Measurements from ENCODE around the gene GLB1L3.
"Not testable (repeated sequence)": the region's sequence is repeated elsewhere in the genome, so short reads cannot be mapped to it uniquely, and the experiment has no call there.

GLB1L3 gene

DNA sequence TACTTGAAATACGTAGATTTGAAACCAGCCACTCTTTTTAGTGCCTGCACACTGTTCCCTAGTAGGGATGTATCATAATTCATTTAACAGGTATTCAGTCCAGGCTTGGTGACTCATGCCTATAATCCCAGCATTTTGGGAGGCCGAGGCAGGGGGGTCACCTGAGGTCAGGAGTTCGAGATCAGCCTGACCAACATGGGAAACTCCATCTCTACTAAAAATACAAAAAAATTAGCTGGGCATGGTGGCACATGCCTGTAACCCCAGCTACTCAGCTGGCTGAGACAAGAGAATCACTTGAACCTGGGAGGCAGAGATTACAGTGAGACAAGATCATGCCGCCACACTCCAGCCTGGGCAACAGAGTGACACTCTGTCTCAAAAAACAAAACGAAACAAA is 8.2 kb downstream of the GLB1L3 start:
- H3K27me3 ChIP-seq (ENCODE audit: control insufficient read depth, insufficient read depth, low read length); H3K36me3 ChIP-seq (ENCODE audit: control insufficient read depth, insufficient read depth, low read length); H3K4me1 ChIP-seq (ENCODE audit: control insufficient read depth, insufficient read depth, low read length); H3K9ac ChIP-seq (ENCODE audit: low read length); H3K27ac ChIP-seq (ENCODE audit: low read depth, low read length); H3K4me3 ChIP-seq (ENCODE audit: low read length): not testable (repeated sequence)

DNA sequence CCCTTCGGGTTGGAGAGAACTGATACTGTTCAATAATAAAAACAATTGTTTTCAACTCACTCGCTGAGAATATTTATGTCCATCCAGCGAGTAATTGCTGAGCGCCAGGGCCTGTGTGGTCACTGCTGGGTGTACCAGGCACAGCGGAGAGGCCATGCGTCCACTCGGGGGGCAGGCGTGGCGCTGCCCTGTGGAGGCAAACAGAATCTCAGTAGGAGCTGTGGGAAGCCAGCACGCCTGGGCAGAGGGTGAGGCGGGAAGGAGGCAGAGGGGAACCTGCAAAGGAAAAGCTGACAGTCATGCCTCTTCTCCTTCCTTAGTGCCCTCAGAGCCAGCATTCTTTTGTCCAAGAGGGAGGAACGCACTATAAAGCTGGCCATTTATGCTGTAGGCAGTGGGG is 11.4 kb downstream of the GLB1L3 start:
- Histone ChIP-seq H3K4me3 (ENCODE audit: low read length) (no peak overlapping the region), H3K4me1 (ENCODE audit: control insufficient read depth, insufficient read depth, low read length) (no peaks in the 10 kb centered on the region), H3K27ac (ENCODE audit: low read depth, low read length) (no peak overlapping the region), H3K36me3 (ENCODE audit: control insufficient read depth, insufficient read depth, low read length) (no peaks in the 10 kb centered on the region), H3K9ac (ENCODE audit: low read length) (no peak overlapping the region), H3K27me3 (ENCODE audit: control insufficient read depth, insufficient read depth, low read length) (no peaks in the 10 kb centered on the region)

DNA sequence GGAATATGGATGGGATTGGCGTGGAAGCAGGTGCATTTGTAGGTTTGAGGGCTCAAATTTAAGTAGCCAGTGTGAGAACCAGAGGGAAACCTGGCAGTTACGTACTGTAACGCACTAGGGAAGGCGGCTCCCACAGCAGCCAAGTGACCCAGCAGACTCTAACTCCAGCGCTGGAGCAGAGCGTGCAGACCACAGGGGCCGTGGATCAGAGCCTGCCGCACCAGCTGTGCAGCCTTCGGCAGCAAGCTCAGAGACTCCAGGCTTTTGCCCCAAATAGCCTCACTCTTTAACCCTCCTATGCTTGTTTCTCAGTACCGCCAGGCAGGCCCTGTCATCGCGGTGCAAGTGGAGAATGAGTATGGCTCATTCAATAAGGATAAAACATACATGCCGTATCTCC is 12.3 kb downstream of the GLB1L3 start:
- Histone ChIP-seq H3K4me3 (ENCODE audit: low read length) (no peak overlapping the region), H3K4me1 (ENCODE audit: control insufficient read depth, insufficient read depth, low read length) (no peaks in the 10 kb centered on the region), H3K36me3 (ENCODE audit: control insufficient read depth, insufficient read depth, low read length) (no peaks in the 10 kb centered on the region), H3K27me3 (ENCODE audit: control insufficient read depth, insufficient read depth, low read length) (no peaks in the 10 kb centered on the region), H3K9ac (ENCODE audit: low read length) (no peak overlapping the region), H3K27ac (ENCODE audit: low read depth, low read length) (no peak overlapping the region)

DNA sequence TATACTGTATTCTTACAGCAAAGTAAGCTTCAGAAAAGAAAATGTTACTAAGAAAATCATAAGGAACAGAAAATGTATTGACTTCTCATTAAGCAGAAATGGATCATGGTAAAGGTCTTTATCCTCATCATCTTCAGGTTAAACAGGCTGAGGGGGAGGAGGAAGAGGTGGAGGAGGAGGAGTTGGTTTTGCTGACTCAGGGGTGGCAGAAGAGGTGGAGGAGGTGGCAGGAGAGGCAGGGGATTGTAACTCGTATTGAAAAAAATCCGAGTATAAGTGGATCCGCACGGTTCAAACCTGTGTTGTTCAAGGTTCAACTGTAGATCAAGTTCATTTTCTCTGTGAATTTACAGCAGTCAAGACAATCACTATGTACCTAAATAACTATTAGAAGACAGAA is 13.0 kb downstream of the GLB1L3 start:
- H3K9ac ChIP-seq (ENCODE audit: low read length) = no peak overlapping the region
- H3K27me3 ChIP-seq (ENCODE audit: control insufficient read depth, insufficient read depth, low read length) = no peaks in the 10 kb centered on the region
- no peaks in the 10 kb centered on the region for H3K4me1 ChIP-seq (ENCODE audit: control insufficient read depth, insufficient read depth, low read length)
- H3K27ac ChIP-seq (ENCODE audit: low read depth, low read length) = no peak overlapping the region
- no peak overlapping the region for H3K4me3 ChIP-seq (ENCODE audit: low read length)
- H3K36me3 ChIP-seq (ENCODE audit: control insufficient read depth, insufficient read depth, low read length) = no peaks in the 10 kb centered on the region

DNA sequence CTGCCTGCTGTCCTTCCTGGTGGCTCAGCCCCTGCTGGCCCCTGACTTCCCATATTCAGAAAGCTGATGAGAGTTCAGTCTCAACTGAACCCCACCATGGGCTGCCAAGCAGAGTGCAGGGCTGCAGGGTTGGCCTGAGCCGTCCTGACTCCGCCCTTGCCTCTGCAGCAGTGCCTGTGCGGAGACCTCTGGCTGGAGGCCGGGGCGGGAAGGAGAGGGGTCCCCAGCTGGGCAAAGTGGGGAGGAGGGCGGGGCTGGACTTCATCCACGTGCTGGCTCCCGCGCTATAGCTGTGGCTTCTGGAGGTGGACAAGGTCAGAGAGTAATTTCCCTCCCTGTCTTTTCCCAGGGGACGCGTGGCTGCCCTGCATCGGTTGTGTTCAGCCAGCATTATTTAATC is 13.6 kb downstream of the GLB1L3 start:
- H3K27ac ChIP-seq (ENCODE audit: low read depth, low read length) = no peak overlapping the region
- no peaks in the 10 kb centered on the region for H3K27me3 ChIP-seq (ENCODE audit: control insufficient read depth, insufficient read depth, low read length)
- H3K4me1 ChIP-seq (ENCODE audit: control insufficient read depth, insufficient read depth, low read length) = no peaks in the 10 kb centered on the region
- no peak overlapping the region for H3K4me3 ChIP-seq (ENCODE audit: low read length)
- H3K9ac ChIP-seq (ENCODE audit: low read length) = no peak overlapping the region
- H3K36me3 ChIP-seq (ENCODE audit: control insufficient read depth, insufficient read depth, low read length) = no peaks in the 10 kb centered on the region

DNA sequence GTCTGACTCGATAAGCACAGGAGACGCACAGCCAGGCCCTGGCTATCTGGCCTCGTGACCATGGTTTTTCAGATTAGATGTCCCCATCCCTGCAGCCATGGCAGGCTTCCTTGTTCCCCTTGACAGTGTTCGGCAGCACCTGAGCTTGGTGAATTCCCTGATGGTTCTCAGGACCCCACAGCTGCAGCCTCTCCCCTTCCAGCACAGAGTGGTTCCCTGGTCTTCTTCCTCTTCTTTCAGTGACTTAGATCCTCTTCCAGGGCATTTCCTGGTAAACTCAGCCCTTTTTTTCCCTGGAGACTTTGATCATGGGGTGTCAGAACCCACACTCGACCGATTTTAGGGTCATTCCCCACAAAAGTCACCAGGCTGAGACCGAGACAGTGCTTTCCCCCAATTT is 14.5 kb downstream of the GLB1L3 start:
- Histone ChIP-seq H3K27me3 (ENCODE audit: control insufficient read depth, insufficient read depth, low read length) (no peaks in the 10 kb centered on the region), H3K9ac (ENCODE audit: low read length) (no peak overlapping the region), H3K27ac (ENCODE audit: low read depth, low read length) (no peak overlapping the region), H3K4me3 (ENCODE audit: low read length) (no peak overlapping the region), H3K36me3 (ENCODE audit: control insufficient read depth, insufficient read depth, low read length) (no peaks in the 10 kb centered on the region), H3K4me1 (ENCODE audit: control insufficient read depth, insufficient read depth, low read length) (no peaks in the 10 kb centered on the region)

DNA sequence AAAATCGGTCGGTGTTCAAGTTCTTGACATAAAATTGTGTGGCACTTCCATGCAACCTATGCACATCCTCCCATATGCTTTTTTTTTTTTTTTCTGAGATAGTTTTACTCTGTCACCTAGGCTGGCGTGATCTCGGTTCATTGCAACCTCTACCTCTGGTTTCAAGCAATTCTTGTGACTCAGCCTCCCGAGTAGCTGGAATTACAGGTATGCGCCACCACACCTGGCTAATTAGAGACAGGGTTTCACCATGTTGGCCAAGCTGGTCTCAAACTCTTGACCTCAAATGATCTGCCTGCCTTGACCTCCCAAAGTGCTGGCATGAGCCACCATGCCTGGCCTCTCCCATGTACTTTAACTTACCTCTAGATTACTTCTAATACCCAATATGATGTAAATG is 15.0 kb downstream of the GLB1L3 start:
- Histone ChIP-seq H3K36me3 (ENCODE audit: control insufficient read depth, insufficient read depth, low read length) (no peaks in the 10 kb centered on the region), H3K4me1 (ENCODE audit: control insufficient read depth, insufficient read depth, low read length) (no peaks in the 10 kb centered on the region), H3K27ac (ENCODE audit: low read depth, low read length) (no peak overlapping the region), H3K27me3 (ENCODE audit: control insufficient read depth, insufficient read depth, low read length) (no peaks in the 10 kb centered on the region), H3K9ac (ENCODE audit: low read length) (no peak overlapping the region), H3K4me3 (ENCODE audit: low read length) (no peak overlapping the region)

DNA sequence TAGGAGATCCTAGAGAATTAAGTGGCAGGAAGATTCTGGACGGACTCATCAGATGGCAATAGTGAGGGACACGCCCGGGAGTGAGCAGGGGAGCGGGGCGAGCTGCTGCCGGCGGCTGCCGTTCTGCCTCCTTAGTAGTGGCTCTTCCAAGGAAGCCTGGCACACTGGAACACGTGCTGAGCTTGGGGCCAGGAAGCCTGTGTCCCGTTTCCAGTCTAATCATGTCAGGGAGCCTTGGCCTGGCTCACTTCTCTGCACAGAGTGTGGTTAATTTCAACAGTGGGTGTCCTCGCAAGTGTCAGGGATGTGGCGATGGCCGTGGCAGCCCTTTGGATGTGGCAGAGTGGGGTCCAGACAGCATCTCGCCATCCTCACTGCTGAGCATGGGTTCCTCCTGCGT is 16.5 kb downstream of the GLB1L3 start:
- no peaks in the 10 kb centered on the region for H3K27me3 ChIP-seq (ENCODE audit: control insufficient read depth, insufficient read depth, low read length)
- no peak overlapping the region for H3K27ac ChIP-seq (ENCODE audit: low read depth, low read length)
- no peak overlapping the region for H3K9ac ChIP-seq (ENCODE audit: low read length)
- H3K4me1 ChIP-seq (ENCODE audit: control insufficient read depth, insufficient read depth, low read length) = no peaks in the 10 kb centered on the region
- no peak overlapping the region for H3K4me3 ChIP-seq (ENCODE audit: low read length)
- H3K36me3 ChIP-seq (ENCODE audit: control insufficient read depth, insufficient read depth, low read length) = no peaks in the 10 kb centered on the region

DNA sequence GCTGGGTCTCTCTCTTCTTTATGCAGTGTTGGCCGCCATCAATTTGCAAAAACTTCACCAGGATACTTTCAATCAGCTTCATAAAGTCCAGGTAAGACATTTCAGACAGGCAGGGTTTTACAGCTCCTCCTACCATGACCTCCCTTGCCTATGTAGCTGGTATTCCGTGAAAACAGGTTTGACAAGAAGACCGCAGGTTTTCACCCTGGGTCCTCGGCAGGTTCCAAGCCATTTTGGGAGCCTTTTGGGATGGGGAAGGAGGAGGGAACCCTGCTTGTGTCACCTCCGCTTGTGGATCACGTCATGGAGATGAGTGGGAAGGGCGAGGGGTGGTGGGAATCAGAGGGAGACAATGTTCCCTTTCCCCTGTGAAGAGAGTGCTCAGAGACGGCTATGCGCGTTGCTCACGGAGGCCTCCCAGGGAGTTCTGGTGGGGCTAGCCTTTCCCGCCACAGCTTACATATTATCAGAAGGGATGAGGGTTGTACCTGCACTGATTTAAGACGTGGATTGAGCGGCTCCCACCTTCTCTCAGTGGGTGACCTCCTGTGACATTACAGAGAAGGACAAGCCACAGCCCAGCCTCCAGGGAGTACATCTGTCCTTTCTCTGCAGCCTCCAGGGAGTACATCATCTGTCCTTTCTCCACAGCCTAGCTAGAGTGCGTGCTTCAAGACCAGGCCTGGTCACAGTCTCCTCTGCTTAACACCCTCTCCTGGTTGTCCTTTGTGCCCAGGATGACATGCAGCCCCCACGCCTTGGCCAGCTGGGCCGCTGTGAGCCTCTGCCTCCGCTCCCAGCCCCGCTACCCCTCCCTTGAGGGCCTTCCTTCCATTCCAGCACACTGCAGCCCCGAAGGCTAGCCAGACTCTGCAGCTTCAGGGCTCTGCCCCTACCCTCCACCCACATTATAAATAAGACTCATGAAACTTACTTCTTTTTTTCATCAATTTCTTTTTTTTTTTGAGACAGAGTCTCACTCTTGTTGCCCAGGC is 17.2 kb downstream of the GLB1L3 start:
- no peaks in the 10 kb centered on the region for H3K36me3 ChIP-seq (ENCODE audit: control insufficient read depth, insufficient read depth, low read length)
- H3K4me3 ChIP-seq (ENCODE audit: low read length) = no peak overlapping the region
- no peak overlapping the region for H3K9ac ChIP-seq (ENCODE audit: low read length)
- H3K4me1 ChIP-seq (ENCODE audit: control insufficient read depth, insufficient read depth, low read length) = no peaks in the 10 kb centered on the region
- H3K27me3 ChIP-seq (ENCODE audit: control insufficient read depth, insufficient read depth, low read length) = no peaks in the 10 kb centered on the region
- H3K27ac ChIP-seq (ENCODE audit: low read depth, low read length) = no peak overlapping the region

DNA sequence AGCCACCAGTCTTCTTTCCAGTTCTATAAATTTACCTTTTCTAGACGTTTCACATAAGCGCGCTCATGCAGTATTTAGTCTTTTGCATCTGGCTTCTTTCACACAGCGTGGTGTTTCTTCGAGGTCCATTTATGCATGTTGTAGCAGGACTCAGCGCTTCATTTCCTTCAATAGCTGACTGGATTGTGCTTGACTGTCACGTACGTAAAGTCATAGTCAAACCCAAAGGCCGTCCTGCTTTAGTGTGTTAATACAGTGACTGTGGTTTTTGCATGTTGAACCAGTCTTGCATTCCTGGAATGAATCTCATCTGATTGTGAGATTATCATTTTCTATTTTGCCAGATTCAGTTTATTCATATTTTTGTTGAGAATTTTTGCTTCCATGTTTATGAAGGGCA is 18.5 kb downstream of the GLB1L3 start:
- Histone ChIP-seq H3K36me3 (ENCODE audit: control insufficient read depth, insufficient read depth, low read length) (no peaks in the 10 kb centered on the region), H3K27ac (ENCODE audit: low read depth, low read length) (no peak overlapping the region), H3K9ac (ENCODE audit: low read length) (no peak overlapping the region), H3K4me1 (ENCODE audit: control insufficient read depth, insufficient read depth, low read length) (no peaks in the 10 kb centered on the region), H3K27me3 (ENCODE audit: control insufficient read depth, insufficient read depth, low read length) (no peaks in the 10 kb centered on the region), H3K4me3 (ENCODE audit: low read length) (no peak overlapping the region)

DNA sequence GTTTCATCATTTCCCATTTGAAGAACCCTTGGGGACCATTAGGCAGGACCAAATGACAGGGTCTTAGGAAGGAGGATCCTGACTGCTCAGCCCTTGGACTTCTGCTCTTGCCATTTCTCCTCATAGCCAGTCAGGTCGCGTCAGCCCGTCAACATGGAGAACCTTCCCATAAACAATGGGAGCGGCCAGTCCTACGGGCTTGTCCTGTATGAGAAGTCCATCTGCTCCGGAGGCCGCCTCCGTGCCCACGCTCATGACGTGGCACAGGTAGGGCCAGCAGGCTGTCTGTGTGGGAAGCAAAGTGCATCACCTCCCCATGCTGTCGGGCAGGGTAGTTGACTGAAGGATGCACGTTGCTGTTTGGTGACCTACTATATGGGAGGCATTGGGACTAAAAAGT is 36.0 kb downstream of the GLB1L3 start:
- Histone ChIP-seq H3K36me3 (ENCODE audit: control insufficient read depth, insufficient read depth, low read length) (no peaks in the 10 kb centered on the region), H3K9ac (ENCODE audit: low read length) (no peak overlapping the region), H3K4me3 (ENCODE audit: low read length) (no peak overlapping the region), H3K27me3 (ENCODE audit: control insufficient read depth, insufficient read depth, low read length) (no peaks in the 10 kb centered on the region), H3K27ac (ENCODE audit: low read depth, low read length) (no peak overlapping the region), H3K4me1 (ENCODE audit: control insufficient read depth, insufficient read depth, low read length) (no peaks in the 10 kb centered on the region)

DNA sequence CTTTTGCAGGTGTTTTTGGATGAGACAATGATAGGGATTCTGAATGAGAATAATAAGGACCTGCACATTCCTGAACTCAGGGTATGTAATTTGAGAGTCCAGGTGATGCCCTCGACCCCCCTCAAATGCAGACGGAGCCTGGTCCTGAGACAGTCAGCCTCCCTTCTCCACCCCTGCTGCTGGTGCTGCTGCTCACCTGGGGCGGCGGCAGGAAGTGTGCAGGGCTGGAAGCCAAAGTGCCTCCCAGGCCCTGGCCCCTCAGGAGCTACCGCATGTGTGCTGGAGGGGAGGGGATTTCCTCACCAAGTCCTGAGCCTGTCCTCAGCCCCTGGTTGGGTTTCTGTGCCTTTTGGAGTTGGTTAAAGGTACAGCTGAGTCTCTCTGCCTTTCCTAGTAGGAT is 36.6 kb downstream of the GLB1L3 start:
- no peaks in the 10 kb centered on the region for H3K36me3 ChIP-seq (ENCODE audit: control insufficient read depth, insufficient read depth, low read length)
- H3K27me3 ChIP-seq (ENCODE audit: control insufficient read depth, insufficient read depth, low read length) = no peaks in the 10 kb centered on the region
- H3K9ac ChIP-seq (ENCODE audit: low read length) = no peak overlapping the region
- no peaks in the 10 kb centered on the region for H3K4me1 ChIP-seq (ENCODE audit: control insufficient read depth, insufficient read depth, low read length)
- no peak overlapping the region for H3K27ac ChIP-seq (ENCODE audit: low read depth, low read length)
- H3K4me3 ChIP-seq (ENCODE audit: low read length) = no peak overlapping the region

DNA sequence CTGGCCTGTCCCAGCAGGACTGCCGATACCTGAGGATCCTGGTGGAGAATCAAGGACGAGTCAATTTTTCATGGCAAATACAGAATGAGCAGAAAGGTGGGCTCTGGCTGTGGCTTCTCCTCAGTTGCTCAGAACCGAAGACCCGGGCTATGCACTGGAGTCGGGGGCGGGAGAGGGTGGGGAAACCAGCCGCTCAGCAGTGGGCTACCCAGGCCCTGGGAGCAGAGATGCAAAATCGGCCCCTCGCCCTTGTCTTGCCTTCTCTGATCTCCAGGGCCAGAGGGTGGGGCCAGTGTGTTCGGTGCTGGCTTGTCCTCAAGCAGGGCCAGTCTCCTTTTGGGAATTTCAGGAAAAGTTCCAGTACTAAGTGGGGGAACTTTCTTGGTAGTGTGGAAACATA is 37.2 kb downstream of the GLB1L3 start:
- Histone ChIP-seq H3K4me3 (ENCODE audit: low read length) (no peak overlapping the region), H3K9ac (ENCODE audit: low read length) (no peak overlapping the region), H3K27ac (ENCODE audit: low read depth, low read length) (no peak overlapping the region), H3K36me3 (ENCODE audit: control insufficient read depth, insufficient read depth, low read length) (no peaks in the 10 kb centered on the region), H3K27me3 (ENCODE audit: control insufficient read depth, insufficient read depth, low read length) (no peaks in the 10 kb centered on the region), H3K4me1 (ENCODE audit: control insufficient read depth, insufficient read depth, low read length) (no peaks in the 10 kb centered on the region)
